Panc1 (cell line): ENCODE results near the gene COTL1. TPM values are rescaled to one million over a fixed set of nuclear protein-coding genes. Genes with fewer than 3 reads are reported as not detected.

Source experiments
- ATAC-seq: fragments of 200-7000 bp; cut with Tn5 transposase; 2 replicates; pipeline ENCODE4 v1.9.1; 2020; ENCODE audit warnings: mild to moderate bottlenecking, moderate library complexity
- BruUV-seq: library from RNA; stranded (reverse); fragments of 400-500 nt; replicated peaks from 2 replicates; lab custom pipeline; 2021; lab: Mats Ljungman, UMichigan
- CTCF ChIA-PET: fragments of 300-600 bp; sonication (Branson Sonifier 250); formaldehyde crosslinking; loops from one replicate; lab custom pipeline; 2022; ENCODE audit warnings: antibody characterized with exemption; lab: Charles Lee
- POLR2A ChIA-PET: fragments of 300-600 bp; sonication (Branson Sonifier 250); formaldehyde crosslinking; loops from one replicate; lab custom pipeline; 2022; ENCODE audit warnings: antibody characterized with exemption; lab: Charles Lee
- DNase-seq: peaks from one replicate; pipeline ENCODE4 v3.0.0-alpha.2; 2010; ENCODE audit warnings: low read depth, low spot score
- H3K27ac ChIP-seq: 2 replicates; pipeline ENCODE4 v1.5.1; 2011; ENCODE audit warnings: mild to moderate bottlenecking, low read length, inconsistent platforms
- H3K27me3 ChIP-seq: fragments of 200-500 bp; sonication (Bioruptor generic); 2 replicates; pipeline ENCODE4 v1.6.0; 2014; ENCODE audit warnings: low read length, inconsistent platforms; ENCODE audit not compliant: control insufficient read depth, insufficient read depth
- H3K36me3 ChIP-seq: fragments of 200-500 bp; sonication (Bioruptor generic); 2 replicates; pipeline ENCODE4 v1.5.1; 2014; ENCODE audit warnings: inconsistent platforms, mild to moderate bottlenecking, low read length, moderate library complexity; ENCODE audit not compliant: control insufficient read depth, insufficient read depth
- H3K4me1 ChIP-seq: 2 replicates; pipeline ENCODE4 v1.5.1; 2011; ENCODE audit warnings: inconsistent platforms, mild to moderate bottlenecking, low read length, moderate library complexity; ENCODE audit not compliant: control insufficient read depth, insufficient read depth
- H3K4me3 ChIP-seq, 2 experiments: 2 replicates each; pipeline ENCODE4 v1.5.1; 2011 to 2012; ENCODE audit warnings: low read depth in 2 of 2, low read length in 2 of 2, mild to moderate bottlenecking in 2 of 2, inconsistent platforms in 1 of 2, moderate library complexity in 1 of 2
- H3K9me3 ChIP-seq: fragments of 200-500 bp; sonication (Bioruptor generic); 2 replicates; pipeline ENCODE4 v1.5.1; 2014; ENCODE audit warnings: low read depth, mild to moderate bottlenecking, inconsistent platforms, low read length, moderate library complexity; ENCODE audit not compliant: control insufficient read depth, insufficient read depth
- POLR2AphosphoS5 ChIP-seq: IDR thresholded peaks from 2 replicates; pipeline ENCODE4 v1.6.1; 2012; ENCODE audit warnings: mild to moderate bottlenecking, low read depth, low read length, moderate library complexity
- SIN3A ChIP-seq: IDR thresholded peaks from 2 replicates; pipeline ENCODE4 v1.6.1; 2012; ENCODE audit warnings: low read depth, mild to moderate bottlenecking, low read length, moderate library complexity, borderline replicate concordance; ENCODE audit not compliant: insufficient read depth
- TCF7L2 ChIP-seq: IDR thresholded peaks from 2 replicates; pipeline ENCODE4 v1.6.1; 2011; ENCODE audit warnings: mild to moderate bottlenecking, low read depth, low read length, inconsistent platforms
- in situ Hi-C: cut with HindIII; loops from 2 replicates; pipeline ENCODE4 v1.10.0; 2016; ENCODE audit warnings: low sequenced_read_pairs, low pct_unique_long_range_greater_than_20kb
- intact Hi-C: fragments of 100-400 bp; cut with micrococcal nuclease; formaldehyde crosslinking; loops from one replicate; pipeline ENCODE4 v1.10.0; 2022; ENCODE audit not compliant: unreplicated experiment
- total RNA-seq: library from RNA; stranded (reverse); gene quantifications from one replicate; pipeline ENCODE4 v1.2.1, GENCODE V29; 2021; ENCODE audit not compliant: unreplicated experiment
- TF ChIP-seq, protein P1 (sequence below): fragments of 450-650 bp; IDR thresholded peaks from 2 replicates; pipeline ENCODE4 v1.5.1; 2017; ENCODE audit warnings: mild to moderate bottlenecking
- TF ChIP-seq, protein P2 (sequence below), 2 experiments: IDR thresholded peaks; 2 replicates each; pipeline ENCODE4 v1.6.1; 2011 to 2012; ENCODE audit warnings: low read depth in 2 of 2, control low read depth in 1 of 2, low read length in 1 of 2, mild to moderate bottlenecking in 1 of 2, moderate library complexity in 1 of 2; ENCODE audit not compliant: insufficient read depth in 1 of 2

Gene COTL1
- total RNA-seq, 1 experiment from 2014 or later, result 302 TPM

DNA sequence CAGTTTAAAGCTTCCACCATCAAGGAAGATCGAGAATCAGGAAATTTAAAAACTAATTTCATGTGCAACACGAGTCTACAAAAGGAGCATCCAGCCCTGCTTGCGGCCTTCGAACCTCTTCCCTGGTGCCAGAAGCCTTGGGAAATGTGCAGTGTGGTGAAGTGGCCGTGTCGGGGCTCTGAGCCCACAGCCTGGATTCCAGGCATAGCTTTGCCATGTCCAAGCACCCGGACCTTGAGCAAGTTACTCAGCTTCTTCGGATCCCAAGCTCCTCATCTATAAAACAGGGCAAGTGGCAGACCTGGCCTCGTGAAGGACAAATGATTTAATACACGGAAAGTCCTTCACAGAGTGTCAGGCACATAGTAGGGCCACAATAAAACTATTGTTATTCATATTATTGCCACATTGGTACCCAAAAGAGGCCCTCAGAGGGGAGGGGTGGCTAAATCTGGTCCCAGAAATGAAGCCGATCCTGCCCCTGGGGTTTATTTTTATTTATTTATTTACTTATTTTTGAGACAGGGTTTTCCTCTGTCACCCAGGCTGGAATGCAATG, 34.8 kb downstream of the COTL1 start:
- DNase-seq (no peak), ATAC-seq (no peak)
- no peak for TF ChIP-seq POLR2AphosphoS5
- ChIA-PET CTCF (interaction anchor here (0.7 kb wide), 2 partner anchors 11 to 65 kb away, joined by 3 read pairs; partner anchors contain the start of gene KLHL36), POLR2A (no interaction called here)
- Histone ChIP-seq H3K27me3 (no peaks in the 10 kb centered on the region), H3K9me3 (no peaks in the 10 kb centered on the region), H3K27ac (peak overlapping the region; percentile 39; the same call in 1 of the 2 replicates), H3K36me3 (no peaks in the 10 kb centered on the region), H3K4me3 (no peak overlapping the region), H3K4me1 (peaks cover 4% of the 10 kb centered on the region; the same call in 1 of the 2 replicates)
- in situ Hi-C loops (no loop called here), intact Hi-C loops (no loop called here)
- BruUV-seq, result no TSS peak

DNA sequence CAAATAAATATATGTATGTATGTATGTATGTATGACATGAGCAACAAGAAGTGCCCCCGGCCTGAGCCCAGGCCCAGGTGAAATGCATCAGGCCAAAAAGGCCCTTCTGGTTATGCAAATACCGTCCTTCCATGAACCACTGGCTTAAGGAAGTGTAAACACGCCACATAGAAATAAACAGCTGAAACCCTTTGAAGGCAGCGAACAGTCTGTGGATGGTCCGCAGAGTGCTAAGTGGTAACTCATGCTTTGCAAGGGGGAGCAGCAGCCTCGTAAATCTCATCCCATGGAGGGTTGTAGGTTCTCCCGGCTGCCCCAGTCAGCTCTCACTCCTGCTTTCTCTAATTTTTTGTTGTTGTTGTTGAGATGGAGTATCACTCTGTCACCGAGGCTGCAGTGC, 36.7 kb downstream of the COTL1 start:
- no peak for ATAC-seq
- in situ Hi-C loops (no loop called here), intact Hi-C loops (no loop called here)
- TF ChIP-seq SIN3A (no peak), TCF7L2 (no peak), POLR2AphosphoS5 (no peak)
- TF ChIP-seq, protein P1, sequence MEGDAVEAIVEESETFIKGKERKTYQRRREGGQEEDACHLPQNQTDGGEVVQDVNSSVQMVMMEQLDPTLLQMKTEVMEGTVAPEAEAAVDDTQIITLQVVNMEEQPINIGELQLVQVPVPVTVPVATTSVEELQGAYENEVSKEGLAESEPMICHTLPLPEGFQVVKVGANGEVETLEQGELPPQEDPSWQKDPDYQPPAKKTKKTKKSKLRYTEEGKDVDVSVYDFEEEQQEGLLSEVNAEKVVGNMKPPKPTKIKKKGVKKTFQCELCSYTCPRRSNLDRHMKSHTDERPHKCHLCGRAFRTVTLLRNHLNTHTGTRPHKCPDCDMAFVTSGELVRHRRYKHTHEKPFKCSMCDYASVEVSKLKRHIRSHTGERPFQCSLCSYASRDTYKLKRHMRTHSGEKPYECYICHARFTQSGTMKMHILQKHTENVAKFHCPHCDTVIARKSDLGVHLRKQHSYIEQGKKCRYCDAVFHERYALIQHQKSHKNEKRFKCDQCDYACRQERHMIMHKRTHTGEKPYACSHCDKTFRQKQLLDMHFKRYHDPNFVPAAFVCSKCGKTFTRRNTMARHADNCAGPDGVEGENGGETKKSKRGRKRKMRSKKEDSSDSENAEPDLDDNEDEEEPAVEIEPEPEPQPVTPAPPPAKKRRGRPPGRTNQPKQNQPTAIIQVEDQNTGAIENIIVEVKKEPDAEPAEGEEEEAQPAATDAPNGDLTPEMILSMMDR, result no peak
- TF ChIP-seq, protein P2, sequence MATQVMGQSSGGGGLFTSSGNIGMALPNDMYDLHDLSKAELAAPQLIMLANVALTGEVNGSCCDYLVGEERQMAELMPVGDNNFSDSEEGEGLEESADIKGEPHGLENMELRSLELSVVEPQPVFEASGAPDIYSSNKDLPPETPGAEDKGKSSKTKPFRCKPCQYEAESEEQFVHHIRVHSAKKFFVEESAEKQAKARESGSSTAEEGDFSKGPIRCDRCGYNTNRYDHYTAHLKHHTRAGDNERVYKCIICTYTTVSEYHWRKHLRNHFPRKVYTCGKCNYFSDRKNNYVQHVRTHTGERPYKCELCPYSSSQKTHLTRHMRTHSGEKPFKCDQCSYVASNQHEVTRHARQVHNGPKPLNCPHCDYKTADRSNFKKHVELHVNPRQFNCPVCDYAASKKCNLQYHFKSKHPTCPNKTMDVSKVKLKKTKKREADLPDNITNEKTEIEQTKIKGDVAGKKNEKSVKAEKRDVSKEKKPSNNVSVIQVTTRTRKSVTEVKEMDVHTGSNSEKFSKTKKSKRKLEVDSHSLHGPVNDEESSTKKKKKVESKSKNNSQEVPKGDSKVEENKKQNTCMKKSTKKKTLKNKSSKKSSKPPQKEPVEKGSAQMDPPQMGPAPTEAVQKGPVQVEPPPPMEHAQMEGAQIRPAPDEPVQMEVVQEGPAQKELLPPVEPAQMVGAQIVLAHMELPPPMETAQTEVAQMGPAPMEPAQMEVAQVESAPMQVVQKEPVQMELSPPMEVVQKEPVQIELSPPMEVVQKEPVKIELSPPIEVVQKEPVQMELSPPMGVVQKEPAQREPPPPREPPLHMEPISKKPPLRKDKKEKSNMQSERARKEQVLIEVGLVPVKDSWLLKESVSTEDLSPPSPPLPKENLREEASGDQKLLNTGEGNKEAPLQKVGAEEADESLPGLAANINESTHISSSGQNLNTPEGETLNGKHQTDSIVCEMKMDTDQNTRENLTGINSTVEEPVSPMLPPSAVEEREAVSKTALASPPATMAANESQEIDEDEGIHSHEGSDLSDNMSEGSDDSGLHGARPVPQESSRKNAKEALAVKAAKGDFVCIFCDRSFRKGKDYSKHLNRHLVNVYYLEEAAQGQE (IDR thresholded peaks at IDR 0.05; ENCODE audit: insufficient read depth in 1 of 2, low read depth in 2 of 2, low read length in 1 of 2), result no peak
- H3K36me3 ChIP-seq, result no peaks in the 10 kb centered on the region
- ChIA-PET POLR2A (no interaction called here), CTCF (no interaction called here)
- DNase-seq, result no peak
- H3K4me3 ChIP-seq, result no peak overlapping the region
- H3K27me3 ChIP-seq, result no peaks in the 10 kb centered on the region
- no peaks in the 10 kb centered on the region for H3K9me3 ChIP-seq
- no peak overlapping the region for H3K27ac ChIP-seq
- no TSS peak for BruUV-seq
- peaks cover 4% of the 10 kb centered on the region; the same call in 1 of the 2 replicates for H3K4me1 ChIP-seq

DNA sequence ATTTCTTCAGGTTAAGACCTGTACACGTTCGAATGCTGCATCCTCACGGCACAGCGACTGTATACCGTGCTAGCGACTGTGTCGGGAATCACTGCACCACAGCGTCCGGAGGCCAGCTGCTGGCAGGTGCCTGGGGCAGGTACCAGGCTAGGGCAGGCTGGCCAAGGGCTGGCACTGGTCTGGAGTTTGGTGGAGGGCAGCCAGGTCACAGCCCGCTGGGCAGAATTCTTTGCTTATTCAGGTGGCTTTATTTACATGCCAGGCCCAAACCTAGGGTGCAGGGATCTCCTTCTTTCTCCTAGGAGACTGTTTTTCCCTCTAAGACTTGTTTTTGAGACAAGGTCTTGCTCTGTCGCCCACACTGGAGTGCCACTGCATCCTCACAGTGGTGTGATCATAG, 37.9 kb downstream of the COTL1 start:
- TF ChIP-seq TCF7L2, result no peak
- no peak for TF ChIP-seq SIN3A
- TF ChIP-seq, protein P1, result no peak
- TF ChIP-seq POLR2AphosphoS5, result no peak
- TF ChIP-seq, protein P2 (IDR thresholded peaks at IDR 0.05; ENCODE audit: insufficient read depth in 1 of 2, low read depth in 2 of 2, low read length in 1 of 2), result no peak
- Histone ChIP-seq H3K27me3 (no peaks in the 10 kb centered on the region), H3K9me3 (no peaks in the 10 kb centered on the region), H3K4me1 (peaks cover 4% of the 10 kb centered on the region; the same call in 1 of the 2 replicates), H3K4me3 (no peak overlapping the region), H3K27ac (no peak overlapping the region), H3K36me3 (no peaks in the 10 kb centered on the region)
- BruUV-seq, result no TSS peak
- ChIA-PET POLR2A (no interaction called here), CTCF (no interaction called here)
- no peak for DNase-seq
- intact Hi-C loops (no loop called here), in situ Hi-C loops (no loop called here)
- no peak for ATAC-seq
